H9 (cell line): ENCODE results near the gene RIBC2. TPM values are rescaled to one million over a fixed set of nuclear protein-coding genes. Genes with fewer than 3 reads are reported as not detected.

Source experiments
- DNase-seq: peaks from one replicate; pipeline ENCODE4 v3.0.0-alpha.2; 2017
- H2AFZ ChIP-seq: one replicate; pipeline ENCODE4 v1.6.1; 2013; ENCODE audit warnings: mild to moderate bottlenecking, low read length, control low read depth, moderate library complexity
- H2AK5ac ChIP-seq: 2 replicates; pipeline ENCODE4 v1.6.1; 2013; ENCODE audit warnings: low read length, control low read depth, mixed read lengths; ENCODE audit not compliant: insufficient read length
- H2BK120ac ChIP-seq: one replicate; pipeline ENCODE4 v1.6.1; 2013; ENCODE audit warnings: low read depth, mild to moderate bottlenecking, low read length, control low read depth, inconsistent platforms; ENCODE audit not compliant: poor library complexity, severe bottlenecking
- H2BK12ac ChIP-seq: 2 replicates; pipeline ENCODE4 v1.6.1; 2013; ENCODE audit warnings: low read length, control low read depth, mixed read lengths, low read depth; ENCODE audit not compliant: insufficient read length
- H2BK15ac ChIP-seq: 2 replicates; pipeline ENCODE4 v1.6.1; 2013; ENCODE audit warnings: low read depth, low read length, control low read depth
- H2BK20ac ChIP-seq: one replicate; pipeline ENCODE4 v1.6.1; 2013; ENCODE audit warnings: low read depth, mild to moderate bottlenecking, low read length, control low read depth, inconsistent platforms; ENCODE audit not compliant: poor library complexity, severe bottlenecking
- H2BK5ac ChIP-seq: 2 replicates; pipeline ENCODE4 v1.6.1; 2013; ENCODE audit warnings: low read length, control low read depth, mixed read lengths; ENCODE audit not compliant: insufficient read length
- H3K14ac ChIP-seq: 2 replicates; pipeline ENCODE4 v1.6.1; 2013; ENCODE audit warnings: low read length, control low read depth; ENCODE audit not compliant: insufficient read depth
- H3K18ac ChIP-seq: 2 replicates; pipeline ENCODE4 v1.6.1; 2013; ENCODE audit warnings: low read depth, mild to moderate bottlenecking, mixed read lengths, low read length, control low read depth; ENCODE audit not compliant: insufficient read length
- H3K23ac ChIP-seq: 2 replicates; pipeline ENCODE4 v1.6.1; 2013; ENCODE audit warnings: low read length, control low read depth, mixed read lengths, low read depth; ENCODE audit not compliant: insufficient read length
- H3K23me2 ChIP-seq: 2 replicates; pipeline ENCODE4 v1.6.1; 2013; ENCODE audit warnings: low read depth, mild to moderate bottlenecking, mixed read lengths, low read length, control low read depth; ENCODE audit not compliant: insufficient read length, poor library complexity, severe bottlenecking
- H3K27ac ChIP-seq: 2 replicates; pipeline ENCODE4 v1.5.1; 2013; ENCODE audit warnings: low read length, control low read depth, mixed read lengths, low read depth; ENCODE audit not compliant: insufficient read length
- H3K27me3 ChIP-seq: 2 replicates; pipeline ENCODE4 v1.6.1; 2013; ENCODE audit warnings: low read length, control low read depth, inconsistent platforms; ENCODE audit not compliant: insufficient read depth
- H3K4ac ChIP-seq: 2 replicates; pipeline ENCODE4 v1.6.1; 2013; ENCODE audit warnings: low read depth, mild to moderate bottlenecking, control low read depth, inconsistent platforms, low read length, moderate library complexity
- H3K4me1 ChIP-seq: 2 replicates; pipeline ENCODE4 v1.6.1; 2013; ENCODE audit warnings: low read length, control low read depth, inconsistent platforms; ENCODE audit not compliant: insufficient read depth
- H3K4me2 ChIP-seq: 2 replicates; pipeline ENCODE4 v1.6.1; 2013; ENCODE audit warnings: low read length, control low read depth, mixed read lengths; ENCODE audit not compliant: insufficient read length, insufficient read depth
- H3K56ac ChIP-seq: 2 replicates; pipeline ENCODE4 v1.6.1; 2013; ENCODE audit warnings: low read depth, mild to moderate bottlenecking, mixed read lengths, low read length, control low read depth; ENCODE audit not compliant: insufficient read length
- H3K79me1 ChIP-seq: 2 replicates; pipeline ENCODE4 v1.6.1; 2013; ENCODE audit warnings: low read depth, mild to moderate bottlenecking, moderate library complexity, low read length, control low read depth, inconsistent platforms; ENCODE audit not compliant: insufficient read depth, poor library complexity, severe bottlenecking
- H3K79me2 ChIP-seq: 2 replicates; pipeline ENCODE4 v1.6.1; 2013; ENCODE audit warnings: low read length, control low read depth, inconsistent platforms; ENCODE audit not compliant: insufficient read depth
- H3K9ac ChIP-seq: 2 replicates; pipeline ENCODE4 v1.6.1; 2013; ENCODE audit warnings: low read length, control low read depth, mixed read lengths; ENCODE audit not compliant: insufficient read length; ENCODE audit errors: extremely low read depth
- H3K9me3 ChIP-seq: one replicate; pipeline ENCODE4 v1.6.1; 2013; ENCODE audit warnings: low read depth, low read length, inconsistent platforms; ENCODE audit not compliant: control insufficient read depth
- H3T11ph ChIP-seq: one replicate; pipeline ENCODE4 v1.6.1; 2013; ENCODE audit warnings: mild to moderate bottlenecking, low read length, control low read depth, inconsistent platforms
- H4K20me1 ChIP-seq: one replicate; pipeline ENCODE4 v1.6.1; 2013; ENCODE audit not compliant: control insufficient read depth, insufficient read length, insufficient read depth
- H4K5ac ChIP-seq: 2 replicates; pipeline ENCODE4 v1.6.1; 2013; ENCODE audit warnings: low read depth, mild to moderate bottlenecking, mixed read lengths, low read length, control low read depth; ENCODE audit not compliant: insufficient read length
- H4K8ac ChIP-seq: replicated peaks from 2 replicates; pipeline ENCODE4 v1.6.1; 2013; ENCODE audit warnings: low read length, control low read depth, mixed read lengths, low read depth; ENCODE audit not compliant: insufficient read length
- H4K91ac ChIP-seq: 2 replicates; pipeline ENCODE4 v1.6.1; 2013; ENCODE audit warnings: low read depth, mild to moderate bottlenecking, moderate library complexity, mixed read lengths, low read length, control low read depth; ENCODE audit not compliant: insufficient read length
- H3K27ac Mint-ChIP-seq, 3 experiments: 2 replicates in 2 of 3; 3 replicates in 1 of 3; pipeline ENCODE4 v1.8.0; 2020 to 2021; ENCODE audit warnings: mixed read lengths in 3 of 3, mild to moderate bottlenecking in 1 of 3, moderate library complexity in 1 of 3
- H3K27me3 Mint-ChIP-seq: 2 replicates; pipeline ENCODE4 v1.8.0; 2021; ENCODE audit warnings: low read depth, mild to moderate bottlenecking, moderate library complexity, mixed read lengths
- H3K36me3 Mint-ChIP-seq, 3 experiments: 2 replicates in 2 of 3; 3 replicates in 1 of 3; pipeline ENCODE4 v1.8.0; 2020 to 2021; ENCODE audit warnings: low read depth in 3 of 3, mixed read lengths in 3 of 3; ENCODE audit not compliant: insufficient read depth in 1 of 3
- H3K4me1 Mint-ChIP-seq, 2 experiments: 2 replicates each; pipeline ENCODE4 v1.8.0; 2020; ENCODE audit warnings: mixed read lengths in 2 of 2
- H3K4me3 Mint-ChIP-seq, 2 experiments: 2 replicates in 1 of 2; 3 replicates in 1 of 2; pipeline ENCODE4 v1.8.0; 2020 to 2021; ENCODE audit warnings: mild to moderate bottlenecking in 2 of 2, mixed read lengths in 2 of 2, moderate library complexity in 1 of 2
- H3K9me3 Mint-ChIP-seq, 2 experiments: 2 replicates in 1 of 2; 3 replicates in 1 of 2; pipeline ENCODE4 v1.8.0; 2020; ENCODE audit warnings: mild to moderate bottlenecking in 2 of 2, mixed read lengths in 2 of 2, moderate library complexity in 1 of 2
- WGBS: extraction: QIAGEN DNeasy Blood & Tissue Kit; methylation state at CpG from one replicate; pipeline ENCODE4 v1.1.7; 2013; ENCODE audit warnings: missing lambda C conversion rate, low lambda C conversion rate, mixed read lengths; ENCODE audit not compliant: insufficient read length; ENCODE audit errors: extremely low coverage; 5-methylcytosine and 5-hydroxymethylcytosine counted together
- total RNA-seq: library from RNA; stranded (reverse); gene quantifications from 2 replicates; pipeline ENCODE4 v1.2.1, GENCODE V29; 2021
- TF ChIP-seq, protein P1 (sequence below): fragments of 200-600 bp; sonication (generic); conservative IDR thresholded peaks from 3 replicates; pipeline ENCODE4 v1.8.0; 2021; ENCODE audit warnings: antibody characterized with exemption, mild to moderate bottlenecking

Gene RIBC2
- total RNA-seq, 1 experiment from 2014 or later, result 4.1 TPM

DNA sequence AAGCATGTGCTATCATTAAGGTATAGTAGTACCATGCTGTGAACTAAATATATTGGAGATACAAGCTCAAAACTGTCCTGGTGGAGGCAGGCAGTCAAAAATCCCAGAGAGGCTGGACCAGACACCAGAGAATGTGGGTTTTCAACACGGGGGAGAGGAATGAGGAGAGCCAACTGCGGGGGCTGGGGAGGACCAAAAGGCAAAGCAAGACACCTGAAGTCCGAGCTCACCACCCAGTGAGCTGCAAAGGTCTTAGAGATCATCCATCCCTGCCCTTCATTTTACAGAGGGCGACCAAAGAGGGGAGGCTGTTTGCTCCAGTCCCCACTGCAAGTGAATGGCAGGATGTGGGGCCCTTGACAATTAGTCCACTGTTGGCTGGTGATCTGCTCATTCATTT lies 10.0 kb downstream of the RIBC2 start:
- H3K36me3 Mint-ChIP-seq, result peaks cover 8 to 23% (median 9%) of the 10 kb centered on the region in 3 experiments; a peak in 6 of 7 replicates
- no peak overlapping the region for H3K9ac ChIP-seq
- H2BK20ac ChIP-seq, result no peak overlapping the region
- peaks cover 3 to 9% of the 10 kb centered on the region in 2 experiments; a peak in 3 of 4 replicates for H3K4me1 Mint-ChIP-seq
- DNase-seq, result no peak
- H3K27me3 ChIP-seq, result no peaks in the 10 kb centered on the region
- H3K27me3 Mint-ChIP-seq, result peaks cover 16% of the 10 kb centered on the region
- H4K91ac ChIP-seq, result no peak overlapping the region
- H3K23ac ChIP-seq, result no peak overlapping the region
- H2BK120ac ChIP-seq, result no peak overlapping the region
- H3K14ac ChIP-seq, result no peak overlapping the region
- no peak overlapping the region for H2BK5ac ChIP-seq
- TF ChIP-seq, protein P1, sequence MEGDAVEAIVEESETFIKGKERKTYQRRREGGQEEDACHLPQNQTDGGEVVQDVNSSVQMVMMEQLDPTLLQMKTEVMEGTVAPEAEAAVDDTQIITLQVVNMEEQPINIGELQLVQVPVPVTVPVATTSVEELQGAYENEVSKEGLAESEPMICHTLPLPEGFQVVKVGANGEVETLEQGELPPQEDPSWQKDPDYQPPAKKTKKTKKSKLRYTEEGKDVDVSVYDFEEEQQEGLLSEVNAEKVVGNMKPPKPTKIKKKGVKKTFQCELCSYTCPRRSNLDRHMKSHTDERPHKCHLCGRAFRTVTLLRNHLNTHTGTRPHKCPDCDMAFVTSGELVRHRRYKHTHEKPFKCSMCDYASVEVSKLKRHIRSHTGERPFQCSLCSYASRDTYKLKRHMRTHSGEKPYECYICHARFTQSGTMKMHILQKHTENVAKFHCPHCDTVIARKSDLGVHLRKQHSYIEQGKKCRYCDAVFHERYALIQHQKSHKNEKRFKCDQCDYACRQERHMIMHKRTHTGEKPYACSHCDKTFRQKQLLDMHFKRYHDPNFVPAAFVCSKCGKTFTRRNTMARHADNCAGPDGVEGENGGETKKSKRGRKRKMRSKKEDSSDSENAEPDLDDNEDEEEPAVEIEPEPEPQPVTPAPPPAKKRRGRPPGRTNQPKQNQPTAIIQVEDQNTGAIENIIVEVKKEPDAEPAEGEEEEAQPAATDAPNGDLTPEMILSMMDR, result no peak
- H2BK15ac ChIP-seq, result no peak overlapping the region
- no peak overlapping the region for H3T11ph ChIP-seq
- H4K20me1 ChIP-seq, result no peaks in the 10 kb centered on the region
- no peak overlapping the region for H2BK12ac ChIP-seq
- H3K4ac ChIP-seq, result no peak overlapping the region
- no peak overlapping the region for H3K27ac ChIP-seq
- H3K4me3 Mint-ChIP-seq, result no peak overlapping the region
- H3K9me3 Mint-ChIP-seq, result peaks cover 0 to 8% of the 10 kb centered on the region in 2 experiments; a peak in 3 of 5 replicates
- no peak overlapping the region for H4K8ac ChIP-seq
- no peak overlapping the region for H2AFZ ChIP-seq
- WGBS, result no CpG with 5 or more reads among the region's 4 CpGs
- H4K5ac ChIP-seq, result no peak overlapping the region
- H3K79me1 ChIP-seq, result no peaks in the 10 kb centered on the region
- H3K4me1 ChIP-seq, result no peaks in the 10 kb centered on the region
- no peak overlapping the region for H3K56ac ChIP-seq
- H3K27ac Mint-ChIP-seq, result no peak overlapping the region
- H3K18ac ChIP-seq, result no peak overlapping the region
- no peaks in the 10 kb centered on the region for H3K9me3 ChIP-seq
- H3K4me2 ChIP-seq, result no peak overlapping the region
- H2AK5ac ChIP-seq, result no peak overlapping the region
- H3K23me2 ChIP-seq, result no peaks in the 10 kb centered on the region
- H3K79me2 ChIP-seq, result no peaks in the 10 kb centered on the region
